Endodermal cell (in vitro differentiated cells): Measurements from ENCODE around the gene OSGIN1. TPM values are rescaled to one million over a fixed set of nuclear protein-coding genes. Genes with fewer than 3 reads are reported as not detected.

Experiments used
- DNase-seq: peaks from one replicate; pipeline ENCODE4 v3.0.0-alpha.2; 2017
- H3K27ac ChIP-seq: 2 replicates; pipeline ENCODE4 v1.5.1; 2013; ENCODE audit warnings: mild to moderate bottlenecking, low read depth, low read length, moderate library complexity
- H3K27me3 ChIP-seq: 2 replicates; pipeline ENCODE4 v1.6.1; 2013; ENCODE audit warnings: mild to moderate bottlenecking, low read length, moderate library complexity; ENCODE audit not compliant: insufficient read depth, control insufficient read depth, poor library complexity, severe bottlenecking
- H3K36me3 ChIP-seq: 2 replicates; pipeline ENCODE4 v1.7.0; 2013; ENCODE audit warnings: mild to moderate bottlenecking, low read length, moderate library complexity; ENCODE audit not compliant: control insufficient read depth, insufficient read depth
- H3K4me1 ChIP-seq: one replicate; pipeline ENCODE4 v1.7.0; 2013; ENCODE audit warnings: low read length; ENCODE audit not compliant: control insufficient read depth, insufficient read depth
- H3K4me3 ChIP-seq: 2 replicates; pipeline ENCODE4 v1.5.1; 2013; ENCODE audit warnings: mild to moderate bottlenecking, low read length, moderate library complexity
- H3K9ac ChIP-seq: 2 replicates; pipeline ENCODE4 v1.6.1; 2013; ENCODE audit warnings: mild to moderate bottlenecking, low read length, moderate library complexity; ENCODE audit not compliant: poor library complexity, severe bottlenecking; ENCODE audit errors: extremely low read depth
- H3K9me3 ChIP-seq: 2 replicates; pipeline ENCODE4 v1.6.1; 2013; ENCODE audit warnings: mild to moderate bottlenecking, low read length, moderate library complexity; ENCODE audit not compliant: control insufficient read depth
- H3K27ac Mint-ChIP-seq: 2 replicates; pipeline ENCODE4 v1.8.0; 2020; ENCODE audit warnings: mixed read lengths
- H3K27me3 Mint-ChIP-seq: 2 replicates; pipeline ENCODE4 v1.8.0; 2021; ENCODE audit warnings: mild to moderate bottlenecking, mixed read lengths; ENCODE audit not compliant: insufficient read depth
- H3K36me3 Mint-ChIP-seq: 2 replicates; pipeline ENCODE4 v1.8.0; 2020; ENCODE audit warnings: low read depth, mixed read lengths
- H3K4me1 Mint-ChIP-seq: 2 replicates; pipeline ENCODE4 v1.8.0; 2020; ENCODE audit warnings: mixed read lengths
- H3K4me3 Mint-ChIP-seq: 2 replicates; pipeline ENCODE4 v1.8.0; 2020; ENCODE audit warnings: mild to moderate bottlenecking, moderate library complexity, mixed read lengths
- H3K9me3 Mint-ChIP-seq: 2 replicates; pipeline ENCODE4 v1.8.0; 2020; ENCODE audit warnings: mild to moderate bottlenecking, mixed read lengths
- WGBS, 2 experiments: methylation state at CpG; one replicate each; pipeline versions ENCODE4 v1.1.5 to v1.1.7; 2013; ENCODE audit warnings: missing lambda C conversion rate in 2 of 2, mixed read lengths in 1 of 2; ENCODE audit not compliant: insufficient coverage in 1 of 2, insufficient read length in 1 of 2; 5-methylcytosine and 5-hydroxymethylcytosine counted together
- total RNA-seq, 2 donors: library from RNA; stranded (reverse); fragmentation: NEBNext Ultra II Directional in 1 of 2; extraction: Animal tissue kit (Norgen Biotek cat#: 25700) in 1 of 2; gene quantifications; 2 replicates in 1 of 2; 3 replicates in 1 of 2; pipeline ENCODE4 v1.2.1, GENCODE V29; 2021
- TF ChIP-seq, protein P1 (sequence below): fragments of 200-600 bp; sonication (generic); conservative IDR thresholded peaks from 2 replicates; pipeline ENCODE4 v1.5.0; 2021; ENCODE audit warnings: antibody characterized with exemption, mild to moderate bottlenecking

OSGIN1 gene
- total RNA-seq, 2 donors from 2014 or later = 1.6 to 2.7 TPM

DNA sequence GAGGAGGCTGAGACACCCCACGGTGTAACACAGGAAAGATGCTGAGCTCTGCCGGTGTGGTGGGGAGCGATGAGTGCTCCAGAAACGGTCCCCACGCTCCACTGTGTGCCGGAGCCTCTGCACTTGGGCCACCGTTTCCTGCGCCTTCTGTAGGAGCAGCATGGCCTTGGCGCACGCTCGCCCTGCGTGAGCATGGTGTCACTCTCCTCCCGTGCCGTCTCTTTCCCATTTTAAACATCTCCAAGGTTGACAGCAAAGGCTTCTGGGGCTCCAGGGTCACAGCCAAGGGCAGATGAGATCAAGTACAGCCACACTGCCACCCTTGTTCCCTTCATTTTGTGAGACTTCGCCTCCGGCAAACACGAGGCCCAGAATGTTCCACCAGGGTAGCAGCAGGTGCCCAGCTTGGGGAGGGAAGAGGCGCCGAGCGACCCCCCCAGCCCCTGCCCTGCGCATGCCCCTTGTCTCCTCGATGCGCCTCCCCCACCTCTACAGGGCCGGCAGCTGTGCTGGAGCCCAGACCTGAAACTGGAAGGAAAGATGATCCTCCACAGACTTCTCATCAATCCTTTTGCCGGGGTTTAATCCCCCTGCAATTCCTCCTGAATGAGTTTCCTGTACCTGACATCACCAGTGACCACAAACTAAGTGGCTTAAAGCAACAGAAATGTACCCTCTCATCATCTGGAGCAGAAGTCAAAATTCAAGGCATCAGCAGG, 19.9 kb upstream of the OSGIN1 start:
- H3K4me1 ChIP-seq = no peaks in the 10 kb centered on the region
- no peak overlapping the region for H3K4me3 ChIP-seq
- H3K27me3 ChIP-seq = no peaks in the 10 kb centered on the region
- H3K27me3 Mint-ChIP-seq = no peaks in the 10 kb centered on the region
- H3K36me3 Mint-ChIP-seq = peaks cover 16% of the 10 kb centered on the region
- no peak for DNase-seq
- H3K4me1 Mint-ChIP-seq = no peaks in the 10 kb centered on the region
- 91 to 96% methylated on average over 19 to 25 of the region's 25 CpGs for WGBS, 2 experiments
- H3K9ac ChIP-seq = no peak overlapping the region
- no peaks in the 10 kb centered on the region for H3K9me3 Mint-ChIP-seq
- H3K9me3 ChIP-seq = no peaks in the 10 kb centered on the region
- no peak overlapping the region for H3K4me3 Mint-ChIP-seq
- no peaks in the 10 kb centered on the region for H3K36me3 ChIP-seq
- TF ChIP-seq, protein P1, sequence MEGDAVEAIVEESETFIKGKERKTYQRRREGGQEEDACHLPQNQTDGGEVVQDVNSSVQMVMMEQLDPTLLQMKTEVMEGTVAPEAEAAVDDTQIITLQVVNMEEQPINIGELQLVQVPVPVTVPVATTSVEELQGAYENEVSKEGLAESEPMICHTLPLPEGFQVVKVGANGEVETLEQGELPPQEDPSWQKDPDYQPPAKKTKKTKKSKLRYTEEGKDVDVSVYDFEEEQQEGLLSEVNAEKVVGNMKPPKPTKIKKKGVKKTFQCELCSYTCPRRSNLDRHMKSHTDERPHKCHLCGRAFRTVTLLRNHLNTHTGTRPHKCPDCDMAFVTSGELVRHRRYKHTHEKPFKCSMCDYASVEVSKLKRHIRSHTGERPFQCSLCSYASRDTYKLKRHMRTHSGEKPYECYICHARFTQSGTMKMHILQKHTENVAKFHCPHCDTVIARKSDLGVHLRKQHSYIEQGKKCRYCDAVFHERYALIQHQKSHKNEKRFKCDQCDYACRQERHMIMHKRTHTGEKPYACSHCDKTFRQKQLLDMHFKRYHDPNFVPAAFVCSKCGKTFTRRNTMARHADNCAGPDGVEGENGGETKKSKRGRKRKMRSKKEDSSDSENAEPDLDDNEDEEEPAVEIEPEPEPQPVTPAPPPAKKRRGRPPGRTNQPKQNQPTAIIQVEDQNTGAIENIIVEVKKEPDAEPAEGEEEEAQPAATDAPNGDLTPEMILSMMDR = no peak
- H3K27ac ChIP-seq = no peak overlapping the region
- no peak overlapping the region for H3K27ac Mint-ChIP-seq

DNA sequence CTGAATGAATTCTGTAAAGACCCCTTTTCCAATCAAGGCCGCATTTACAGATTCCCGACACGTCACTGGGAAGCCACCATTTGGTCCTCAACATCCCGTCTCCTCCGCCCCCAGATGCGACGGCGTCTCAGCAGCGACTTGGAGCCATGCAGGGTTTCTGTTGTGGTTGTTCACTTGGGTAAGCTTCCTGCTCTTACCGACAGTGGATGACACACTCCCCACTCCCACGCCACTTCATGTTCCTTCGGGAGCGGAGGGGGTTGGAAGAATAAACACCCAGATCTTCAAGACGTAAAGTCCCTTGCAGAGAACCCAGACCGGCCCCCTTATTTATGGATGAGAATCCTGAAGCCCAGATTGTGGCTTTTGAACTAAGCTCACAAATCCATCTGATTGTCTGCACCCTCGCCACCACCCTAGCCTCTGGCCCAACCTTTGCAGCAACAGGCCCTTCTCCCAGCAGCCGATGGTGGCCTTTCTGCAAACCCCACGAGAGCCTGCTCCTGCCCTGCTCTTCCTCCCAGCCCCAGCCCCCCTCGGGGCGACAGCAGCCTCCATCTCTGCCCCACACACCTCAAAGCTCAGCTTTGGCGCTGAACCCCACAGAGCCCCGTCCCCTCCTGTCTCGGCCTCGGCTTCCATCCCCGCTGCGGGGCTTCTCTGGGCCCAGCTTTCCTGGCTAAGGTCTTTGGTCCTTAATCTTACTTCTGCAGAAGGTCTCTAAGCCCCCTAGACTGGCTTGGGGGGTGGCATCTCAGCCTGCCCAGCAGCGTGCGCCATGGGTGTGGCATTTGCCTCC, 19.0 kb upstream of the OSGIN1 start:
- no peak overlapping the region for H3K27ac ChIP-seq
- H3K27me3 Mint-ChIP-seq = no peaks in the 10 kb centered on the region
- H3K27ac Mint-ChIP-seq = no peak overlapping the region
- H3K4me3 ChIP-seq = no peak overlapping the region
- H3K4me3 Mint-ChIP-seq = no peak overlapping the region
- peaks cover 12% of the 10 kb centered on the region for H3K36me3 Mint-ChIP-seq
- no peaks in the 10 kb centered on the region for H3K27me3 ChIP-seq
- 86 to 90% methylated on average over 10 to 28 of the region's 28 CpGs for WGBS, 2 experiments
- no peaks in the 10 kb centered on the region for H3K4me1 ChIP-seq
- H3K36me3 ChIP-seq = no peaks in the 10 kb centered on the region
- no peaks in the 10 kb centered on the region for H3K4me1 Mint-ChIP-seq
- H3K9ac ChIP-seq = no peak overlapping the region
- DNase-seq = no peak
- no peaks in the 10 kb centered on the region for H3K9me3 ChIP-seq
- no peaks in the 10 kb centered on the region for H3K9me3 Mint-ChIP-seq
- TF ChIP-seq, protein P1 = no peak

DNA sequence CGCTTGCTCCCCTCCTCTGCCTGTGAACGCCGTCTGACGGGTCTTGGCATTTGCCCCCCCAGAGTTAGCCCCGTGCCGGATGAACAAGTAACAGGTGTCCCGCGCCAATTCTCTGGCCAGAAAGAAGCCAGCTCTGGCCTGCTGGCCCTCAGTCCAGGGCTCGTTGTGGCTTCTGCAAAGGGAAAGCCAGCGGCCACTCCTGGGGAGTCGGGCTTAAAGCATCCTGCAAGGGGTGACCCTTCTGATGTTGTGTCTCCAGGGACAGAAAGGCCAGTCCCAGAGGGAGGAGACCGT, 18.4 kb upstream of the OSGIN1 start:
- no peak overlapping the region for H3K9ac ChIP-seq
- no peaks in the 10 kb centered on the region for H3K9me3 ChIP-seq
- H3K27me3 ChIP-seq = no peaks in the 10 kb centered on the region
- no peaks in the 10 kb centered on the region for H3K27me3 Mint-ChIP-seq
- no peaks in the 10 kb centered on the region for H3K4me1 Mint-ChIP-seq
- H3K36me3 ChIP-seq = no peaks in the 10 kb centered on the region
- TF ChIP-seq, protein P1 = no peak
- H3K4me3 ChIP-seq = no peak overlapping the region
- no peaks in the 10 kb centered on the region for H3K4me1 ChIP-seq
- H3K9me3 Mint-ChIP-seq = no peaks in the 10 kb centered on the region
- no peak overlapping the region for H3K4me3 Mint-ChIP-seq
- WGBS, 2 experiments = 85 to 86% methylated on average over 7 to 12 of the region's 12 CpGs
- DNase-seq = no peak
- H3K27ac ChIP-seq = no peak overlapping the region
- peaks cover 11% of the 10 kb centered on the region for H3K36me3 Mint-ChIP-seq
- no peak overlapping the region for H3K27ac Mint-ChIP-seq
